Colonic mucosa (tissue), 4 donors: ENCODE data around the gene ATAD2B. TPM values are rescaled to one million over a fixed set of nuclear protein-coding genes. Genes with fewer than 3 reads are reported as not detected.

ENCODE experiments used
- DNase-seq: peaks from one replicate; pipeline ENCODE4 v3.0.0-alpha.2; 2020
- H3K27ac ChIP-seq: fragments of 200-600 bp; one replicate; pipeline ENCODE4 v1.8.0; 2021
- H3K27me3 ChIP-seq: fragments of 200-600 bp; one replicate; pipeline ENCODE4 v1.8.0; 2021
- H3K36me3 ChIP-seq: fragments of 200-600 bp; one replicate; pipeline ENCODE4 v1.8.0; 2021
- H3K4me1 ChIP-seq: fragments of 200-600 bp; one replicate; pipeline ENCODE4 v1.8.0; 2021; ENCODE audit warnings: mild to moderate bottlenecking
- H3K4me3 ChIP-seq: fragments of 200-600 bp; one replicate; pipeline ENCODE4 v1.8.0; 2021
- H3K9ac ChIP-seq, 2 donors: one replicate each; pipeline ENCODE4 v1.7.0; 2013; ENCODE audit warnings: control low read depth in 2 of 2, low read depth in 2 of 2, low read length in 2 of 2
- H3K9me3 ChIP-seq: fragments of 200-600 bp; one replicate; pipeline ENCODE4 v1.8.0; 2021
- intact Hi-C: fragments of 100-400 bp; cut with DNase I; formaldehyde crosslinking; loops from one replicate; pipeline ENCODE4 v1.14.1; 2022
- total RNA-seq, 2 donors: library from RNA; stranded (reverse); fragmentation: NEBNext Ultra II Directional in 1 of 2; extraction: Animal tissue kit (Norgen Biotek cat#: 25700) in 1 of 2; gene quantifications; one replicate each; pipeline ENCODE4 v1.2.1, GENCODE V29; 2021
- TF ChIP-seq, protein P1 (sequence below): fragments of 200-600 bp; IDR thresholded peaks from one replicate; pipeline ENCODE4 v1.8.0; 2022; ENCODE audit warnings: antibody characterized with exemption, mild to moderate bottlenecking
- donor health status: healthy.
- donor health status: DM: no; HTN: no; CAD: no.
- donor health status: DM: no; HTN: no; CAD: no.

ATAD2B gene
- total RNA-seq, 2 donors from 2014 or later, result 19.2 to 21.7 TPM

- Histone ChIP-seq H3K27me3 (no peaks in the 10 kb centered on the region), H3K4me3 (no peak overlapping the region), H3K9ac (no peak overlapping the region), H3K4me1 (no peaks in the 10 kb centered on the region), H3K27ac (no peak overlapping the region), H3K9me3 (no peaks in the 10 kb centered on the region), H3K36me3 (no peaks in the 10 kb centered on the region)
- no peak for DNase-seq
- intact Hi-C loops, result no loop called here
- TF ChIP-seq, protein P1, sequence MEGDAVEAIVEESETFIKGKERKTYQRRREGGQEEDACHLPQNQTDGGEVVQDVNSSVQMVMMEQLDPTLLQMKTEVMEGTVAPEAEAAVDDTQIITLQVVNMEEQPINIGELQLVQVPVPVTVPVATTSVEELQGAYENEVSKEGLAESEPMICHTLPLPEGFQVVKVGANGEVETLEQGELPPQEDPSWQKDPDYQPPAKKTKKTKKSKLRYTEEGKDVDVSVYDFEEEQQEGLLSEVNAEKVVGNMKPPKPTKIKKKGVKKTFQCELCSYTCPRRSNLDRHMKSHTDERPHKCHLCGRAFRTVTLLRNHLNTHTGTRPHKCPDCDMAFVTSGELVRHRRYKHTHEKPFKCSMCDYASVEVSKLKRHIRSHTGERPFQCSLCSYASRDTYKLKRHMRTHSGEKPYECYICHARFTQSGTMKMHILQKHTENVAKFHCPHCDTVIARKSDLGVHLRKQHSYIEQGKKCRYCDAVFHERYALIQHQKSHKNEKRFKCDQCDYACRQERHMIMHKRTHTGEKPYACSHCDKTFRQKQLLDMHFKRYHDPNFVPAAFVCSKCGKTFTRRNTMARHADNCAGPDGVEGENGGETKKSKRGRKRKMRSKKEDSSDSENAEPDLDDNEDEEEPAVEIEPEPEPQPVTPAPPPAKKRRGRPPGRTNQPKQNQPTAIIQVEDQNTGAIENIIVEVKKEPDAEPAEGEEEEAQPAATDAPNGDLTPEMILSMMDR, result no peak
Measured at GRCh38 chr2:23918837-23919489, 8.0 kb downstream of the ATAD2B start.

DNA sequence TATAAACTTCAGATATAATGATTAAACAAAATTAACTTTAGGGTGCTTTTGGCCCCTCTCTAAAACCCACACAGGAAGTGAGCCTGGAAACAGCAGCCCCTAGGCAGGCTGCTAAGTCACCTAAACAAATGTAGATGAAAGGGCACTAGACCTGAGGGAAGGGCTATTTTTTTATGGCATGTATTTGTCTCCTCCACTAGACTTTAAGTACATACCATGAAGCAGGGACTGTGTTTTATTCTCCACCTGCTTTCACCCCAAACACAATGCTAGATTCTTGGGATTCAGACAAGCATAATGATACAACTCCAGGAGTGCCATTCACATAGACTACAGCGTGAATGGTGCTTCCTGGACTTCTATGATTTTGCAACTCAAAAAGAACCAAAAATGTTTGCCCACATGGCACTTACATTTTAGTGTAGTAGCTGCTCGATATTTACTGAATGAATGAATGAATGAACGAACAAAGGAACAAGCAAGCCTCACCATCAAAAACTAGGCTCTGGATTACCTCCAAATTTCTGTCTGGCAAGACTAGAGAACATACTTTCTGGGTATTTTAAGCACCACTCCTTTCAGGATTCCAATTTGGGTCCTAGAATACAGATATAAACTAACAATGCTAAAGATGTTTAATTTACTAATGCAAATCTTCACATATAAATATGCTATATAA lies 10.1 kb downstream of the ATAD2B start:
- intact Hi-C loops, result no loop called here
- TF ChIP-seq, protein P1, result no peak
- Histone ChIP-seq H3K9ac (no peak overlapping the region), H3K27me3 (no peaks in the 10 kb centered on the region), H3K9me3 (no peaks in the 10 kb centered on the region), H3K4me3 (no peak overlapping the region), H3K4me1 (no peaks in the 10 kb centered on the region), H3K36me3 (no peaks in the 10 kb centered on the region), H3K27ac (no peak overlapping the region)
- no peak for DNase-seq

DNA sequence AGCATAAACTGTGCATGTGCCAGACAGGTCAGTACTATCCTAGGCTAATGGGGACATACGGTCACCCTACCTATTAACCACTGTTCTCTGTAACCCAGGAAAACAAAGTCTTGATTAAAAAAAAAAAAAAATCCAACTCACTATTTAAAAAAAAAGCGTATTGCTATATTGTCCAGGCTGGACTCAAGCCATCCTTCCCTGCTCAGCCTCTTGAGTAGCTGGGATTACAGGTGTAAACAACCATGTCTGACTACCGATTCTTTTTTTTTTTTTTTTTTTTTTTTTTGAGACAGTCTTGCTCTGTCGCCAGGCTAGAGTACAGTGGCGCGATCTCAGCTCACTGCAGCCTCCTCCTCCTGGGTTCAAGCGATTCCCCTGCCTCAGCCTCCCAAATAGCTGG lies 11.6 kb downstream of the ATAD2B start:
- no peak for DNase-seq
- no peaks in the 10 kb centered on the region for H3K9me3 ChIP-seq
- TF ChIP-seq, protein P1, result no peak
- no peaks in the 10 kb centered on the region for H3K36me3 ChIP-seq
- intact Hi-C loops, result no loop called here
- H3K27me3 ChIP-seq, result no peaks in the 10 kb centered on the region
- no peaks in the 10 kb centered on the region for H3K4me1 ChIP-seq
- H3K27ac ChIP-seq, result no peak overlapping the region
- H3K9ac ChIP-seq, result no peak overlapping the region
- no peak overlapping the region for H3K4me3 ChIP-seq

DNA sequence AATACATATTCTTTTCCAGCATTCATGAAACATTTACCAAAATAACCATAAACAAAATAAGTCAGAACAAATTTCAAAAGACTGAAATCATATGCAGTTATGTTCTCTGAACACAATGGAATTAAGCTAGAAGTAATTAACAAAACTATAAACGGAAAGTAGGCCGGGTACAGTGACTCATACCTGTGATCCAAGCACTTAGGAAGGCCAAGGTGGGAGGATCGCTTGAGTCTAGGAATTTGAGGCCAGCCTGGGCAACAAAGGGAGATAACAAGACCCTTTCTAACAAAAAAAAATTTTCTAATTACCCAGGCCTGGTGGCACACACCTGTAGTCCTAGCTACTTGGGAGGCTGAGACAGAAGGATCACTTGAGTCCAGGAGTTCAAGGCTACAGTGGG lies 14.9 kb downstream of the ATAD2B start:
- no peaks in the 10 kb centered on the region for H3K9me3 ChIP-seq
- no peak for DNase-seq
- H3K4me3 ChIP-seq, result no peak overlapping the region
- TF ChIP-seq, protein P1, result no peak
- no peak overlapping the region for H3K9ac ChIP-seq
- no peaks in the 10 kb centered on the region for H3K36me3 ChIP-seq
- H3K4me1 ChIP-seq, result no peaks in the 10 kb centered on the region
- intact Hi-C loops, result no loop called here
- no peaks in the 10 kb centered on the region for H3K27me3 ChIP-seq
- no peak overlapping the region for H3K27ac ChIP-seq

DNA sequence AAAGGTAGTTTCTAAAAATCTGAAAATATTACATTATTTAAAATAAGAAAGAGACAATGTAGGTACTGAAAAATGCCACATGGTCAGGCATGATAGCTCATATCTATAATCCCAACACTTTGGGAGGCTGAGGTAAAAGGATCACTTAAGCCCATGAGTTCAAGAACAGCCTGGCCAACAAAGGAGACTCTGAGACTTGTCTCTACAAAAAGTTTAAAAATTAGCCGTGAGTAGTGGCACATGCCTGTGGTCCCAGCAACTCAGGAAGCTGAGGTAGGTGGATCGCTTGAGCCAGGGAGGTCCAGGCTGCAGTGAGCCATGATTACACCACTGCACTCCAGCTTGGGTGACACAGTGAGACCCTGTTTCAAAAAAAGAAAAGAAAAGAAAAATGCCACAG lies 21.8 kb downstream of the ATAD2B start:
- DNase-seq, result no peak
- intact Hi-C loops, result no loop called here
- TF ChIP-seq, protein P1, result no peak
- Histone ChIP-seq H3K27ac (no peak overlapping the region), H3K27me3 (no peaks in the 10 kb centered on the region), H3K36me3 (no peaks in the 10 kb centered on the region), H3K4me1 (no peaks in the 10 kb centered on the region), H3K4me3 (no peak overlapping the region), H3K9me3 (no peaks in the 10 kb centered on the region), H3K9ac (no peak overlapping the region)
